ENCODE measurements around the gene MLH3.

MLH3 gene

DNA sequence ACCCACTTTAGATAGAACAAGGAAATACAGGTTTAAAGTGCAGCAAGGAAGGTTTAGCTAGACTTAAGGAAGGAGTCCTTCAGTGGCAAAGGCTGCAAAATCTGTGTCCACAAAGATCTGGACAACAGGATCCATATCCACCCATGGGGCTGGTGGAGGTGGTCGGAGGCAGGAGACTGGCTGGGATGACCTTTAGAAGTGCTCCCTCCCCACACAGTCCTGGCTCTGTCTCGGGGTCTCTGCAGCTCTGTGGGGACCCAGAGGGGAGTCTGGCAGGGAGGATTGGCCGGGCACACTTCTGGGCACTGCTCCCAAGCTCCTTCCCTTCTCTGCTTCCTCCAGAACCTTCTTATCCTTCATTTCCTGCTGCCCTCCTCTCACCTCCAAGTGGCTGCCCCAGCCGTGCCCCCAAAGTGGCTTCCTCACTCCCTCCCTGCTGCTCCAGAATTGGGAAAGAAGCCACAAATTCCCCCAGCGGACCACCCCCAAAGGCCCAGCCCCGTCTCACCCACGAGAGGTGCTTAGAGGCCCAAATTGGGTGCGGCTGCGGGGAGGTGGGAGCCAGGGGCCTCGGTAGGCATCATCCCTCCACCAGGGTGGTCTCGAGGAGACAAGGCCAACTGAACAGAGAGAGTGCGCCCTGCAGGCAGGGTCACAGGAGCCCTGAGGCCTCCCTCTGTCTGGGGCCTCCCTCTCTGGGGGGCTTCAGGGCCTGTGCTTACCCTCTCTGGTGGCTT is 73.9 kb downstream of the MLH3 start:
- DNase-seq (ENCODE audit: low read depth): no peak
- no peak overlapping the region for H3K4me3 ChIP-seq (ENCODE audit: low read depth, low read length)

DNA sequence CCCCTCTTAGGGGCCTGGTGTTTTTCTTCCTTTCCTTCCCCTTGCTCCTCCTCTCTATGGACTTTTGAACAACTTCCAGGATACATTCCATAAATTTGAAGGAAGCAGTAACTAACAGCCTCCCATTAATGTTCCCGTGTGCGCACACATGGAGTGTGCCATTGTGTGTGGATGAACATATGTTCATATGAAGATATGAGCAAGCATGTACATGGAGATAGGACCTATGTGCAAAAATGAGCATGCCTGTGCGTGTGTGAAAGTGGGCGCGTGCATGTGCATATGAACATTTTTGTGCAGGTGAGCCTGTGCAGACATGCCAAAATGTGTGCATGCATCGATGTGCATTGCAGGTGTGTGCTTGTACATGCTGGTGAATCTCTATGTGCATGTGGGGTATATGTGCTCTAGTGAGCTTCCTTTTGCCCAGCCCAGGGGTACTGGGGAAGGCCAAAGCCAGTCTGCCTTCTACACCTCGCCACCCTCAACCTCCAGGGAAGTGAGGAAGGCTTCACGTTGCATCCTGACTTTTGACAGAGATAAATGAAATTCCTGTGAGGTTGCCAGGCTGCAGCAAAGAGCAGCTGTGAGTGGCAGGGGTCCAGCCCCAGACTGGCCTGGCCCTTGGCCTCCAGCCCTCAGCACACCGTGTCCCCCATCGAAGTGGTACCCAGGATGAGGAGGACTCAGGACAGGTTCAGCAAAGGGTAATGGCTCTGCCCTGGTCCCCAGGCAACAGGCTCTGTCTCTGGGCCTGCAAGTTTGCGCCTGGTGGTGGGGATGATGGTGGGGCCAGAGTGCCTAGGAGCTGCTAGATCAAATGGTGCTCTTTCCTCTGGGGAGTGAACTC is 74.8 kb downstream of the MLH3 start:
- no peak overlapping the region for H3K4me3 ChIP-seq (ENCODE audit: low read depth, low read length)
- DNase-seq (ENCODE audit: low read depth): no peak

DNA sequence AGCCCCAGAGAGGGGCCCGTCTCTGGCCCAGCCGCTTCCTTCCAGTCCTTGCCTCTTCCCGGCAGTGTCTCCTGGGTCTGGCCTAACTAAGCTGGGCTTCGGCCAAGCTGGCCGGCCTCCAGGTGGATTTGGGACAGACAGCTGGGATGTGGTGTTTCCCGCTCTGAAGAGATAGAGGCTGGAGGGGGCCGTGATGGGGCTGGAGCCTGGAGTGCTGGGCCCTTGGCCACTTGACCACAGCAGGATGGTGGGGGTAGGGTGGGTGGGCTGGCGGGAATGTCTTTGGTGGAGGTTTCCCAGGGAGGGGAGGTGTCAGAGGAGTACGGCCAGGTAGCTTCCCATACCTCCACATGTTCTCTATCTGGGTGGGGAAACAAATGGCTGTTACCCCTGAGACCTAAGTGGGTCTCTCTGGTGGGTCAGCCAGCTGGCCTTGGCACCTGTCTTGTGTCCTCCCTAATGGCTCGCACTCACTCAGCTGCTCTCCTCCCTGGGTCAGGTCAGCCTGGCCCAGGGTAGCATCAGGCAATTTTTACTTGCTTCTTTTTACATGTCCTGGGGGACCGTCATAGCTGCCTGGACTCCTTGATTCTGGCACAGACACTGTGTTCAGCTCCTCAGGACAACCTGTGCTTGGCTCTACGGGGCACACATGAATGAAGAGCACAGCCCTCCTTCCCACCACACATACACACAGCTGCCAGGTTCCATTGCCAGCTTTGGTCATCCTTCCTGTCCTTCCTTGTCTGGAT is 76.0 kb downstream of the MLH3 start:
- no peak overlapping the region for H3K4me3 ChIP-seq (ENCODE audit: low read depth, low read length)
- no peak for DNase-seq (ENCODE audit: low read depth)

DNA sequence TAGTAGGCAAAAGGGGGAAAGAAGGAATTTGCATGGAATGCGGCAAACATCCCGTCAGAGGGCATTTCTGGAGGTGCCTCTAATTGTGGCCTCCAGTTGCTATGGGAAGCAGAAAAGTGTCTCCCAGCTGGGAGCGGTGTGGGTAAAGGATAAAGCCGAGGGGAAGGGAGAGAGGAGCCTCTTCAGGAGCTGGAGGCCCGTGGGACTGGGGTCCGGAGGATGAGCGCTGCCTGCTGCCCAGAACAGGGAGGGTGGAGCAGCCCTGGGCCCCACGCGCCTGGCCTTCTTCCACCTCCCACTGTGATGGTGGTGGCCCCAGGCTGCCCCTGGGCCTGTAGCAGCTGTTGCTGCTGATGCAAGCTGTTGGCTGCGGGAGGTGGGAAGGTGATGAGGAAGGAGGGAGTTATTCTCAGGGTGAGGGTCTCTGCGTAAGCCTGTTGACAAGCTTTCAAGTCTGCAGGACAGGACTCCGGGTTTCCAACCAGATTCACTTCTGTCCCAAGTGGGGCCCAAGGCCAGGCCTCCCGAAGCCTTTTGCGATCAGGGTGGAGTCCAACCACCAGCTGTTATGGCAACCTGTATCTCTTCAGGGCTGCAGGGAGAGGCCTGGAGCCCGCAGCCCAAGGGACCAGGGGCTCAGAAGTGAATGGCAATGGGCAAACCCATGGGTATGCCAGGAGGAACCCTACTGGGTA is 76.8 kb downstream of the MLH3 start:
- H3K4me3 ChIP-seq (ENCODE audit: low read depth, low read length): no peak overlapping the region
- no peak for DNase-seq (ENCODE audit: low read depth)

DNA sequence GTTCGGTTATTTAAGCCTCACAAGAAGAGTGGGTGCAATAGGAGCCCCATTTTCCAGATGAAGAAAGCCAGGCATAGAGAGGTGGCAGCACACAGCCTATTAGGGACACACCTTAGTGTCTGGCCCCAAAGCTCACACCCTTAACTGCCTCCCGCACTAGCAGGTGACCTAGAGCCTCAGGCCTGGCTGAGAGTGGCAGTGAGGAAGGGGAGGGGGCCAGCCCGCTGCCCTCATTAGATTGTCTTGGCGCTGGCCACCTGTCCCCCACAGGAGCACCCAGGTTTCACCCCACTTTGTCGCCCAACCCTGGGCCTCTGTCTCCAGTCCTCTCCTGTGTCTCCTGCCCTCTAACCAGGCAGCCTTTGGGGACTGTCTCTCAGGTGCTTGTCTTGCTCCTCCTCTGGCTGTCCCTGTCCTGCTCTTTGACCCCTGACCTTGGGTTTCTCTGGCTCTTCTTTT is 77.3 kb downstream of the MLH3 start:
- H3K4me3 ChIP-seq (ENCODE audit: low read depth, low read length): no peak overlapping the region
- no peak for DNase-seq (ENCODE audit: low read depth)

DNA sequence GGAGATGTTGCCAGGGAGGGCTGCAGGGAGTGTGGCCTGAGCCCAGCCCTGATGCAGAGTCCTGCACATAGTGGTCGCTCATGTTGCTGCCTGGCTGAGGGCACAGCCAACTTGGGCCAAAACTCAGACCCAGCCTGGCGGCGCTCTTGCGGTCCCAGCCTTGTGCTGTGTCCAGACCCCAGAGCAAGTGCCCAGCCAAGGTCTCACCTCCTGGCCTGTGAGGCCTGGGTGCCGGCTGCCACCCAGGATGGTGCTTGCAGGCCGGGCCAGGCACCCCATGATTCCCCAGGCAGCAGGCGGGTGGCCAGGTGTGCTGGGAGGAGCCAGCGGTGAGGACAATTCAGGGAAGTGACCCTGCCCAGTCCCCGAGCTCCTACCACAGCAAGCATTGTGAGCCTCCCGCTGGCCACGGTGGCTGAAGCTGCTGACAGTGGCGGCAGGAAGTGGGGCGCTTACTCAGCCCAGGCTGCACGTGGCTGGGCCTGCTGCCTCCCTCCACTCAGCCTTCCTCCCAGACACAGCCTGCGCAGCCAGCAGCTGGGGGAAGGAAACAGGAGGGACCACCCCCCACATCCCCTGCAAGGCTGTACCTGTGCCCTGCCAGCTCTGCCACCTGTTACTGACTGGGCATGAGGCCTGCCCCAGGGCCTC is 78.1 kb downstream of the MLH3 start:
- no peak overlapping the region for H3K4me3 ChIP-seq (ENCODE audit: low read depth, low read length)
- no peak for DNase-seq (ENCODE audit: low read depth)

DNA sequence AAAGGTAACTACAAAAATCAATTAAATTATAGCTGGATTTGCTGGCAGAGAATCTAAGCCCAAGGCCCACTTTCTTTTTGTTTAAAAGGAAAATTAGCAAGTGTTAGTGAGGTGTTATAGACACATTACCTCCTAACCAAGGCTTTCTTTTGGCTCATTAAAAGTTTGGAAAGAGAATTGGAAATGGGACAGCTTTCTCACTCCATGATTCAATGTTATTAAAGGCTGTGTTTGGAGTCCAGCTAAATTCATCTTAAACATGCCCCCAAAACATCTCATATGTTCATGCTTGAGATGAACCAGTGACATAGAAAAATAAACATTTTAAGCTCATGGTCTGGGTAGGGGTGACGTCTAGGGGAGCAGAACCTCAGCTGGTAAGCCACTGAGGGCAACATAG is 82.5 kb downstream of the MLH3 start:
- no peak overlapping the region for H3K4me3 ChIP-seq (ENCODE audit: low read depth, low read length)
- DNase-seq (ENCODE audit: low read depth): no peak

DNA sequence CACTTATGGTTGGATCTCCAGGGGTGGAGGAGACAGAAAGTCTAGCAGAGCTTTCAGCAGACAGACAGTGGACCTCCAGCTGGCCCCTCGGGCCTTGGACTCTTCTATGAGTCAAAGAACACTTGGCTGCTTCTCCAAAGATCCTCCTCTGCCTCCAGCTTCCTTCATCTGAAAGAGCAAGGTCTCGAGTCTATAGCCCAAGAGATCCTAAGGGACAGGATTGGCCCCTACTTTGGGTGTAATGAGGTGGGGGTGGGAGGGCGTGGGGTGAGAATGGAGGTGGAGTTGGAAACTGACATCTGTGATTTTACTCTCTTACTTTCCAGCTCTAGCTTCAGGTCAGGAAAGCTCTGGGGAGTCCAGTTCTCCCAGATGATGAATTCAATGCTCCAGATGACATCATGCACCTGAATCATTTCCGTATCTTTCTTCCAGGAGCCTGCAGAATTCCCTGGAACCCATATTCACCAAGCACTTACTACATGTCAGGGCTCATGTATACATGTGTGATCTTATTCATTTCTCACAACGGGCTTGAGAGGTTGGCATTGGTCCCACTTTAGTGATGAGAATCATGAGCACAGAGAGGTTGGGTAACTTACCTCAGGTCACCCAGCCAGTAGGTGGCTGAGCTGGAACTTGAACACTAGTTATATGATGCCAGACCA is 85.6 kb downstream of the MLH3 start:
- H3K4me3 ChIP-seq (ENCODE audit: low read depth, low read length): no peak overlapping the region
- no peak for DNase-seq (ENCODE audit: low read depth)

DNA sequence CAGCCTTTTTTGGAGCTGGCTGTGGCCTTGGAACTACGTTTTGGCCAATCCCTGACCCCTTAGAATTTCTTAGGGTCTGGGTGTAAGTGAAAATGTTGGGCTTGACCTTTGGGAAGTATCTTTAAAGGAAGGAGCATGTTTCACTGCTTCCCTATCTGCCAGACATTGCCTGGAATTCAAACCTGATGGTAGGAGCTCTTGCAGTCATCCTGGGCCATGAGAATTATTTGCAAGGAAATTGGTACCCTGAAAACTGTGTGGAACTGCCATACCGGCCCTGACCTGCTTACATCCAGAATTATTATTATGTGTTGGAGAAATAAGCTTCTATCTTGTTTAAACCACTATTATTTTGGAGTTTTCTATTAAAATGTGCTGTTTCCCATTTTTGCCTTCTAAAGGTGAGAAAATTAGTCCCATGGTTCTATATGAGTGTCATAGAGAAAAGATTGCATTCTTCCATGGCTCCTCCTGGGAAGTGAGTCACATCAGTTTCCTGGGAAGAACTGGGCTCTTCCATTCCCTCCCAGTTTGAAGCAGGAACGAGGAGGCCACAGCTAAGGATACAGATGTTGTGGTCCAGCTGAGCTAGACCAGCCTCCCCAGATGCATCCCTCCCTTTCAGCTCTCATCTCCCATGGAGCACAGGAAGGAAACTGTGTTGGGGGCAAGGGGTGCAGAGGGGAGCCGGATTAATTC is 86.3 kb downstream of the MLH3 start:
- DNase-seq (ENCODE audit: low read depth): no peak
- no peak overlapping the region for H3K4me3 ChIP-seq (ENCODE audit: low read depth, low read length)

Measured in skeletal muscle cell (primary cell).